22Rv1 (cell line): ENCODE measurements around the gene STYXL1.
A peak's percentile ranks its signal among the peaks of the same experiment; 100 is the strongest.

Experiments
- H3K27ac ChIP-seq: fragments of 450-650 bp; 2 replicates; pipeline ENCODE4 v1.5.1; 2017
- CTCF ChIP-seq: fragments of 450-650 bp; IDR thresholded peaks from 2 replicates; pipeline ENCODE4 v1.5.1; 2017; ENCODE audit warnings: mild to moderate bottlenecking
- ZFX ChIP-seq: fragments of 450-650 bp; IDR thresholded peaks from 2 replicates; pipeline ENCODE4 v1.6.1; 2017; ENCODE audit warnings: antibody characterized with exemption, borderline replicate concordance

STYXL1 gene

GRCh38 chr7:75995052-75995471 is 52.7 kb downstream of the STYXL1 start:
- TF ChIP-seq ZFX = no peak
- no peak for TF ChIP-seq CTCF
- H3K27ac ChIP-seq = peak overlapping the region; percentile 86

GRCh38 chr7:75994388-75995051 is 53.3 kb downstream of the STYXL1 start, which contains the start of gene TMEM120A:
TSS of gene TMEM120A (minus strand) at chr7:75994595. CDS start at chr7:75994570, 25 bp downstream.
- peak within 1 kb of the TSS; percentile 86 for H3K27ac ChIP-seq
- TF ChIP-seq CTCF (peak; percentile 61), ZFX (no peak)

- H3K27ac ChIP-seq = peak overlapping the region; percentile 86
- TF ChIP-seq CTCF = no peak
- no peak for TF ChIP-seq ZFX
These were observed 54.0 kb downstream of the STYXL1 start for GRCh38 chr7:75993689-75994387.

GRCh38 chr7:75992083-75992755 is 55.6 kb downstream of the STYXL1 start:
- H3K27ac ChIP-seq = peak overlapping the region; percentile 86
- TF ChIP-seq CTCF (no peak), ZFX (no peak)

GRCh38 chr7:75991531-75992082 is 56.2 kb downstream of the STYXL1 start:
- TF ChIP-seq ZFX (no peak), CTCF (no peak)
- peak overlapping the region; percentile 86 for H3K27ac ChIP-seq

GRCh38 chr7:75989500-75990388 is 58.1 kb downstream of the STYXL1 start:
- TF ChIP-seq ZFX (no peak), CTCF (no peak)
- 0 out of 2 replicates have a peak overlapping the region, but pooled peaks have one; percentile 31 for H3K27ac ChIP-seq
